Keratinocyte (primary cell): ENCODE data around the gene COL4A4. TPM values are rescaled to one million over a fixed set of nuclear protein-coding genes. Genes with fewer than 3 reads are reported as not detected.

ENCODE experiments used
- DNase-seq: peaks from one replicate; pipeline ENCODE4 v3.0.0-alpha.2; 2011; ENCODE audit warnings: low read depth, missing footprints, low spot score
- FAIRE-seq: peaks from 2 replicates; lab custom pipeline; 2011; peaks lifted over from hg19 to GRCh38; lab: Jason Lieb, UNC
- H2AFZ ChIP-seq: 2 replicates; pipeline ENCODE4 v1.6.0; 2012; ENCODE audit warnings: low read length, control low read depth, inconsistent platforms; ENCODE audit not compliant: control insufficient read depth
- H3K27ac ChIP-seq: 2 replicates; pipeline ENCODE4 v1.5.1; 2011; ENCODE audit warnings: low read length; ENCODE audit not compliant: control insufficient read depth, insufficient read depth
- H3K27me3 ChIP-seq: 3 replicates; pipeline ENCODE4 v1.6.0; 2011; ENCODE audit warnings: low read length; ENCODE audit not compliant: control insufficient read depth, insufficient read depth; ENCODE audit errors: extremely low read depth
- H3K36me3 ChIP-seq, 2 experiments: 2 replicates in 1 of 2; 3 replicates in 1 of 2; pipeline ENCODE4 v1.5.1; 2011; ENCODE audit warnings: low read length in 2 of 2, mild to moderate bottlenecking in 1 of 2; ENCODE audit not compliant: control insufficient read depth in 2 of 2, insufficient read depth in 2 of 2; ENCODE audit errors: extremely low read depth in 1 of 2
- H3K4me1 ChIP-seq: 3 replicates; pipeline ENCODE4 v1.5.1; 2011; ENCODE audit warnings: low read length; ENCODE audit not compliant: control insufficient read depth, insufficient read depth; ENCODE audit errors: extremely low read depth
- H3K4me2 ChIP-seq: 3 replicates; pipeline ENCODE4 v1.6.0; 2011; ENCODE audit warnings: low read depth, low read length; ENCODE audit not compliant: control insufficient read depth, insufficient read depth; ENCODE audit errors: extremely low read depth
- H3K4me3 ChIP-seq, 3 experiments: fragments of 200-600 bp in 1 of 3; sonication (generic) in 1 of 3; 2 replicates in 2 of 3; 3 replicates in 1 of 3; pipeline ENCODE4 v1.5.1; 2011 to 2016; ENCODE audit warnings: low read length in 3 of 3, mild to moderate bottlenecking in 3 of 3, control low read depth in 2 of 3, inconsistent platforms in 1 of 3, low read depth in 1 of 3, mixed read lengths in 1 of 3, mixed run types in 1 of 3, moderate library complexity in 1 of 3; ENCODE audit not compliant: control insufficient read depth in 2 of 3, insufficient read depth in 2 of 3; ENCODE audit errors: extremely low read depth in 1 of 3
- H3K79me2 ChIP-seq: 2 replicates; pipeline ENCODE4 v1.6.0; 2012; ENCODE audit warnings: low read length; ENCODE audit not compliant: control insufficient read depth, insufficient read depth
- H3K9ac ChIP-seq: 3 replicates; pipeline ENCODE4 v1.6.0; 2011; ENCODE audit warnings: low read length; ENCODE audit not compliant: control insufficient read depth, insufficient read depth; ENCODE audit errors: extremely low read depth
- H3K9me1 ChIP-seq: 3 replicates; pipeline ENCODE4 v1.6.0; 2011; ENCODE audit warnings: low read length; ENCODE audit not compliant: control insufficient read depth, insufficient read depth; ENCODE audit errors: extremely low read depth
- H3K9me3 ChIP-seq: 2 replicates; pipeline ENCODE4 v1.5.1; 2012; ENCODE audit warnings: low read depth, low read length; ENCODE audit not compliant: control insufficient read depth
- H4K20me1 ChIP-seq: 3 replicates; pipeline ENCODE4 v1.6.0; 2011; ENCODE audit warnings: low read length; ENCODE audit not compliant: control insufficient read depth, insufficient read depth; ENCODE audit errors: extremely low read depth
- EZH2 ChIP-seq: IDR thresholded peaks from one replicate; pipeline ENCODE4 v1.6.1; 2012; ENCODE audit warnings: inconsistent platforms, mild to moderate bottlenecking, low read length, moderate library complexity
- dilution Hi-C: fragments of 300-500 bp; cut with MboI; formaldehyde crosslinking; loops from one replicate; pipeline ENCODE4 v1.7.0; 2020; ENCODE audit warnings: low sequenced_read_pairs; ENCODE audit not compliant: extremely low pct_ligation_motif_present
- polyA plus RNA-seq, 5 experiments: library from polyadenylated mRNA; depleted of rRNA in 3 of 5; stranded (reverse) in 3 of 5; stranded (forward) in 1 of 5; unstranded in 1 of 5; fragments of >200 nt; gene quantifications; 1 replicate in 1 of 5; 2 replicates in 3 of 5; 3 replicates in 1 of 5; pipeline versions ENCODE4 v1.2.1 to v1.2.3, GENCODE V29; 2011 to 2012; ENCODE audit warnings: missing spikeins in 2 of 5, low read depth in 1 of 5, low replicate concordance in 1 of 5
- TF ChIP-seq, protein P1 (sequence below), 3 experiments: IDR thresholded peaks in 1 of 3; conservative IDR thresholded peaks in 1 of 3; optimal IDR thresholded peaks in 1 of 3; 2 replicates in 2 of 3; 3 replicates in 1 of 3; pipeline versions ENCODE3 to v1.5.1; 2011; ENCODE audit warnings: low read length in 3 of 3, mild to moderate bottlenecking in 3 of 3, moderate library complexity in 2 of 3, control low read depth in 1 of 3, inconsistent platforms in 1 of 3; ENCODE audit not compliant: insufficient read depth in 2 of 3; ENCODE audit errors: extremely low read depth in 1 of 3

The COL4A4 gene
- polyA plus RNA-seq, 1 donor (not counting 4 experiments of a cell fraction or from before 2014, with no cell fraction given), result not detected

DNA sequence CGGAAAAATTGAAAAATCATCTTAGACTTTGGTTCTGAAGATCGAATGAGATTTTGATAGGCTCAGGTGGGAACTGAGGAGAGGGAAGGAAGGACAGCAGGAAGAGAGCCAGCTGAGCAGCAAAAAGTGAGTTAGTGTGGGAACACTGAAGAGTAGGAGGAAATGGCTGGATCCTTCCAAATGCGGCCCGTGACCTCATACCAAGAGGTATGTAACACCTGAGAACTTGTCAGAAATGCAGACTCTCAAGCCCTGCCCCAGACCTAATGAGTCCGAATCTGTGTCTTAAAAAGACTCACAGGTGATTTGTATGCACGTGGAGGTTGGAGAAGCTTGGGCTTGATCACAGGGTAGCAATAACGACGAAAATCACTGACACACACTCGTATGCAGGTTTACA lies 42.4 kb upstream of the COL4A4 start:
- Histone ChIP-seq H3K9ac (no peak overlapping the region), H3K79me2 (no peaks in the 10 kb centered on the region), H3K27me3 (no peaks in the 10 kb centered on the region), H2AFZ (no peak overlapping the region), H4K20me1 (no peaks in the 10 kb centered on the region), H3K27ac (no peak overlapping the region), H3K9me1 (no peaks in the 10 kb centered on the region), H3K36me3 (no peaks in the 10 kb centered on the region), H3K4me1 (no peaks in the 10 kb centered on the region), H3K4me2 (no peak overlapping the region), H3K4me3 (no peak overlapping the region), H3K9me3 (no peaks in the 10 kb centered on the region)
- FAIRE-seq, result no peak
- dilution Hi-C loops, result no loop called here
- no peak for DNase-seq
- no peak for TF ChIP-seq EZH2
- TF ChIP-seq, protein P1, sequence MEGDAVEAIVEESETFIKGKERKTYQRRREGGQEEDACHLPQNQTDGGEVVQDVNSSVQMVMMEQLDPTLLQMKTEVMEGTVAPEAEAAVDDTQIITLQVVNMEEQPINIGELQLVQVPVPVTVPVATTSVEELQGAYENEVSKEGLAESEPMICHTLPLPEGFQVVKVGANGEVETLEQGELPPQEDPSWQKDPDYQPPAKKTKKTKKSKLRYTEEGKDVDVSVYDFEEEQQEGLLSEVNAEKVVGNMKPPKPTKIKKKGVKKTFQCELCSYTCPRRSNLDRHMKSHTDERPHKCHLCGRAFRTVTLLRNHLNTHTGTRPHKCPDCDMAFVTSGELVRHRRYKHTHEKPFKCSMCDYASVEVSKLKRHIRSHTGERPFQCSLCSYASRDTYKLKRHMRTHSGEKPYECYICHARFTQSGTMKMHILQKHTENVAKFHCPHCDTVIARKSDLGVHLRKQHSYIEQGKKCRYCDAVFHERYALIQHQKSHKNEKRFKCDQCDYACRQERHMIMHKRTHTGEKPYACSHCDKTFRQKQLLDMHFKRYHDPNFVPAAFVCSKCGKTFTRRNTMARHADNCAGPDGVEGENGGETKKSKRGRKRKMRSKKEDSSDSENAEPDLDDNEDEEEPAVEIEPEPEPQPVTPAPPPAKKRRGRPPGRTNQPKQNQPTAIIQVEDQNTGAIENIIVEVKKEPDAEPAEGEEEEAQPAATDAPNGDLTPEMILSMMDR (optimal IDR thresholded peaks at IDR 0.05 in 1 of 3, IDR thresholded peaks at IDR 0.05 in 1 of 3, conservative IDR thresholded peaks at IDR 0.05 in 1 of 3; ENCODE audit: extremely low read depth in 1 of 3, insufficient read depth in 2 of 3, low read length in 3 of 3), result no peak

DNA sequence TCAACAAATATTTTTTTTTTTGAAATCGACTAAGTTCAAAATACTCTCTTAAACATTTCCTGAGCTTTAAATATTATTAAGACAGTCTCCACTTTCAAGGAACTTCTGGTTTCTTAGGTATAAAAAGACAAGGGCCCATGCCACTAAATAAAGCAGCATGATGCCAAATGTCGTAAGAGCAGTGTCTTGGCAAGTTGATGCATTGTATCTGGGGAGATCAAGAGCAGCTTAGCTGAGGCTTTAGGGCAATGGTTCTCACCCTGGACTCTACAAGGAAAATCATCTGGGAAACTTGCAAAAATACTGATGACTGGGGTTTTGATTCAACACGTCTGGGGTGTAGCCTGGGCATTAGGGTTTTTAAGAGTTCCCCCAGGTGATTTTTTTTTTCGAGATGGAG lies 41.7 kb upstream of the COL4A4 start:
- no peaks in the 10 kb centered on the region for H3K79me2 ChIP-seq
- H2AFZ ChIP-seq, result no peak overlapping the region
- H3K36me3 ChIP-seq, result no peaks in the 10 kb centered on the region
- FAIRE-seq (no peak), DNase-seq (no peak)
- H3K9ac ChIP-seq, result no peak overlapping the region
- H4K20me1 ChIP-seq, result no peaks in the 10 kb centered on the region
- H3K9me1 ChIP-seq, result no peaks in the 10 kb centered on the region
- H3K27ac ChIP-seq, result no peak overlapping the region
- no peaks in the 10 kb centered on the region for H3K27me3 ChIP-seq
- no peak overlapping the region for H3K4me2 ChIP-seq
- no peak overlapping the region for H3K4me3 ChIP-seq
- no peaks in the 10 kb centered on the region for H3K9me3 ChIP-seq
- dilution Hi-C loops, result no loop called here
- H3K4me1 ChIP-seq, result no peaks in the 10 kb centered on the region
- TF ChIP-seq, protein P1 (optimal IDR thresholded peaks at IDR 0.05 in 1 of 3, IDR thresholded peaks at IDR 0.05 in 1 of 3, conservative IDR thresholded peaks at IDR 0.05 in 1 of 3; ENCODE audit: extremely low read depth in 1 of 3, insufficient read depth in 2 of 3, low read length in 3 of 3), result no peak
- TF ChIP-seq EZH2, result no peak
